Adrenal gland (tissue), 5 donors: Measurements from ENCODE around the gene RTF1.

Source experiments
- POLR2A ChIP-seq, 2 donors: fragments of 450-650 bp; IDR thresholded peaks; one replicate each; pipeline ENCODE4 v1.6.1; 2017; ENCODE audit warnings: antibody characterized with exemption in 2 of 2, mild to moderate bottlenecking in 2 of 2, moderate library complexity in 1 of 2
- TF ChIP-seq, protein P1 (sequence below), 6 experiments: fragments of 450-650 bp in 4 of 6; fragments of 200-600 bp in 2 of 6; sonication (generic) in 1 of 6; IDR thresholded peaks; 1 replicate in 5 of 6; 2 replicates in 1 of 6; pipeline versions ENCODE4 v1.5.1 to v1.8.0; 2016 to 2021; ENCODE audit warnings: antibody characterized with exemption in 6 of 6, mild to moderate bottlenecking in 2 of 6, moderate library complexity in 1 of 6
- donor health status: DM: no; HTN: no; CAD: no.

DNA sequence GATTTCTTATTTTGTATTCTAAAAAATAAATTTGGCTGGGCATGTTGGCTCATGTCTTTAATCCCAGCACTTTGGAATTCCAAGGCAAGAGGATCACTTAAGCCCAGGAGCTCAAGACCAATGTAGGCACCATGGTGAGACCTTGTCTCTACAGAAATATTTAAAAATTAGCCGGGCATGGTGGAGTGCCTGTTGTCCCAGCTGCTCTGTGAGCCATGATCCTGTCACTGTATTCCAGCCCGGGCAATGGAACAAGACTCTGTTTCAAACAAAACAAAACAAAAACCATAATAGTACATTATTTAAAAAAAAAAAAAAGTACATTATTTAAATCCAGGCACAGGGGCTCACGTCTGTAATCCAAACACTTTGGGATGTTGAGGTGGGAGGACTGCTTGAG, 5.5 kb upstream of the RTF1 start:
- no peak for TF ChIP-seq POLR2A (IDR thresholded peaks at IDR 0.05)
- TF ChIP-seq, protein P1, sequence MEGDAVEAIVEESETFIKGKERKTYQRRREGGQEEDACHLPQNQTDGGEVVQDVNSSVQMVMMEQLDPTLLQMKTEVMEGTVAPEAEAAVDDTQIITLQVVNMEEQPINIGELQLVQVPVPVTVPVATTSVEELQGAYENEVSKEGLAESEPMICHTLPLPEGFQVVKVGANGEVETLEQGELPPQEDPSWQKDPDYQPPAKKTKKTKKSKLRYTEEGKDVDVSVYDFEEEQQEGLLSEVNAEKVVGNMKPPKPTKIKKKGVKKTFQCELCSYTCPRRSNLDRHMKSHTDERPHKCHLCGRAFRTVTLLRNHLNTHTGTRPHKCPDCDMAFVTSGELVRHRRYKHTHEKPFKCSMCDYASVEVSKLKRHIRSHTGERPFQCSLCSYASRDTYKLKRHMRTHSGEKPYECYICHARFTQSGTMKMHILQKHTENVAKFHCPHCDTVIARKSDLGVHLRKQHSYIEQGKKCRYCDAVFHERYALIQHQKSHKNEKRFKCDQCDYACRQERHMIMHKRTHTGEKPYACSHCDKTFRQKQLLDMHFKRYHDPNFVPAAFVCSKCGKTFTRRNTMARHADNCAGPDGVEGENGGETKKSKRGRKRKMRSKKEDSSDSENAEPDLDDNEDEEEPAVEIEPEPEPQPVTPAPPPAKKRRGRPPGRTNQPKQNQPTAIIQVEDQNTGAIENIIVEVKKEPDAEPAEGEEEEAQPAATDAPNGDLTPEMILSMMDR (IDR thresholded peaks at IDR 0.05), result no peak
